ENCODE measurements around the gene MZB1.

Gene MZB1

GRCh38 chr5:139392324-139392677, 2.6 kb upstream of the MZB1 start:
- H3K9ac ChIP-seq, result peak overlapping the region; percentile 93
- H3K4me1 ChIP-seq (ENCODE audit: low read depth, poor library complexity, severe bottlenecking), result peaks cover 43% of the 10 kb centered on the region
- no peaks in the 10 kb centered on the region for H3K36me3 ChIP-seq (ENCODE audit: insufficient read depth)
- H2AFZ ChIP-seq (ENCODE audit: low read depth), result peak overlapping the region; percentile 63
- H3K4me3 ChIP-seq (IDR thresholded peaks at IDR 0.05; ENCODE audit: insufficient read depth, low read depth, low read length), result no peak overlapping the region
- H3K27ac ChIP-seq, result peak overlapping the region; percentile 89
- H4K20me1 ChIP-seq (ENCODE audit: insufficient read depth), result no peaks in the 10 kb centered on the region
- peaks cover 69% of the 10 kb centered on the region for H3K79me2 ChIP-seq (ENCODE audit: insufficient read depth, low read depth)
- H3K27me3 ChIP-seq (ENCODE audit: insufficient read depth, low read depth), result no peaks in the 10 kb centered on the region
- H3K4me2 ChIP-seq, result peak overlapping the region; percentile 87; the same call in 1 of the 2 replicates
- TF ChIP-seq CTCF (conservative IDR thresholded peaks at IDR 0.05; ENCODE audit: low read depth, low read length), result no peak

GRCh38 chr5:139391570-139392323, 2.0 kb upstream of the MZB1 start:
- peak overlapping the region; percentile 63; the same call in 1 of the 2 replicates for H2AFZ ChIP-seq (ENCODE audit: low read depth)
- H4K20me1 ChIP-seq (ENCODE audit: insufficient read depth), result no peaks in the 10 kb centered on the region
- H3K27me3 ChIP-seq (ENCODE audit: insufficient read depth, low read depth), result no peaks in the 10 kb centered on the region
- peak overlapping the region; percentile 87 for H3K4me2 ChIP-seq
- H3K4me3 ChIP-seq (IDR thresholded peaks at IDR 0.05; ENCODE audit: insufficient read depth, low read depth, low read length), result no peak overlapping the region
- peaks cover 48% of the 10 kb centered on the region for H3K4me1 ChIP-seq (ENCODE audit: low read depth, poor library complexity, severe bottlenecking)
- H3K79me2 ChIP-seq (ENCODE audit: insufficient read depth, low read depth), result peaks cover 74% of the 10 kb centered on the region
- no peak for TF ChIP-seq CTCF (conservative IDR thresholded peaks at IDR 0.05; ENCODE audit: low read depth, low read length)
- no peaks in the 10 kb centered on the region for H3K36me3 ChIP-seq (ENCODE audit: insufficient read depth)
- H3K27ac ChIP-seq, result peak overlapping the region; percentile 89
- peak overlapping the region; percentile 93 for H3K9ac ChIP-seq

GRCh38 chr5:139390639-139391569, 1.2 kb upstream of the MZB1 start:
- Histone ChIP-seq H3K4me1 (ENCODE audit: low read depth, poor library complexity, severe bottlenecking) (peaks cover 51% of the 10 kb centered on the region), H3K27me3 (ENCODE audit: insufficient read depth, low read depth) (no peaks in the 10 kb centered on the region), H3K4me2 (peak overlapping the region; percentile 87), H3K79me2 (ENCODE audit: insufficient read depth, low read depth) (peaks cover 76% of the 10 kb centered on the region), H3K36me3 (ENCODE audit: insufficient read depth) (no peaks in the 10 kb centered on the region), H4K20me1 (ENCODE audit: insufficient read depth) (no peaks in the 10 kb centered on the region), H2AFZ (ENCODE audit: low read depth) (peak overlapping the region; percentile 63; the same call in 1 of the 2 replicates), H3K27ac (peak overlapping the region; percentile 89), H3K4me3 (IDR thresholded peaks at IDR 0.05; ENCODE audit: insufficient read depth, low read depth, low read length) (no peak overlapping the region), H3K9ac (peak overlapping the region; percentile 93)
- TF ChIP-seq CTCF (conservative IDR thresholded peaks at IDR 0.05; ENCODE audit: low read depth, low read length), result no peak

- peak overlapping the region; percentile 87 for H3K4me2 ChIP-seq
- TF ChIP-seq CTCF (conservative IDR thresholded peaks at IDR 0.05; ENCODE audit: low read depth, low read length), result no peak
- peak overlapping the region; percentile 89 for H3K27ac ChIP-seq
- no peak overlapping the region for H2AFZ ChIP-seq (ENCODE audit: low read depth)
- H3K4me1 ChIP-seq (ENCODE audit: low read depth, poor library complexity, severe bottlenecking), result peaks cover 69% of the 10 kb centered on the region
- no peaks in the 10 kb centered on the region for H3K36me3 ChIP-seq (ENCODE audit: insufficient read depth)
- no peak overlapping the region for H3K4me3 ChIP-seq (IDR thresholded peaks at IDR 0.05; ENCODE audit: insufficient read depth, low read depth, low read length)
- H3K9ac ChIP-seq, result peak overlapping the region; percentile 93
- H3K79me2 ChIP-seq (ENCODE audit: insufficient read depth, low read depth), result peaks cover 57% of the 10 kb centered on the region
- no peaks in the 10 kb centered on the region for H3K27me3 ChIP-seq (ENCODE audit: insufficient read depth, low read depth)
- H4K20me1 ChIP-seq (ENCODE audit: insufficient read depth), result no peaks in the 10 kb centered on the region
Observed at GRCh38 chr5:139388198-139388821, 1.4 kb downstream of the MZB1 start.
